ENCODE measurements around the gene MERTK. TPM values are rescaled to one million over a fixed set of nuclear protein-coding genes. Genes with fewer than 3 reads are reported as not detected.

The MERTK gene
- total RNA-seq, 1 donor from 2014 or later: not detected

DNA sequence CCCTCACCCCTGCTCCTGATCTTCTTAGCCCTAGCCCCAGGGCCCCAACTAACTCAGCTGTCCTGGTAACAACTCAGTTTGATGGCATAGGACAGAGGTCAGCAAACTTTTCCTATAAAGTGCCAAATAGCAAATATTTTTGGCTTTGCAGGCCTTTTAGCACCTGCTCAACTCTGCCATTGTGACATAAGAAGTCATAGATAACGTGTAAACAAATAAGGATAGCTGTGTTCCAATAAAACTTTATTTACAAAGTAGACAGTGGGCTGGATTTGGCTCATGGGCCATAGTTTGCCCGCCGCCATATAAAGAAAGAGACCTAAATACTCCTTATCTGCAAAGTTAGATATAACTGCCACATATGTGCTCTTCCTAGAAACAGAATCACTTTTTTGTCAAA lies 129.4 kb downstream of the MERTK start:
- intact Hi-C loops (cut with micrococcal nuclease): no loop called here
- Mint-ChIP-seq H3K9me3 (no peaks in the 10 kb centered on the region), H3K4me3 (no peak overlapping the region), H3K27ac (no peak overlapping the region), H3K4me1 (no peaks in the 10 kb centered on the region), H3K27me3 (peaks cover 5% of the 10 kb centered on the region), H3K36me3 (ENCODE audit: low read depth) (no peaks in the 10 kb centered on the region)
- ChIA-PET POLR2A (no interaction called here), CTCF (no interaction called here)
- ATAC-seq (ENCODE audit: low read depth) (no peak), DNase-seq (no peak)
- TF ChIP-seq, protein P1, sequence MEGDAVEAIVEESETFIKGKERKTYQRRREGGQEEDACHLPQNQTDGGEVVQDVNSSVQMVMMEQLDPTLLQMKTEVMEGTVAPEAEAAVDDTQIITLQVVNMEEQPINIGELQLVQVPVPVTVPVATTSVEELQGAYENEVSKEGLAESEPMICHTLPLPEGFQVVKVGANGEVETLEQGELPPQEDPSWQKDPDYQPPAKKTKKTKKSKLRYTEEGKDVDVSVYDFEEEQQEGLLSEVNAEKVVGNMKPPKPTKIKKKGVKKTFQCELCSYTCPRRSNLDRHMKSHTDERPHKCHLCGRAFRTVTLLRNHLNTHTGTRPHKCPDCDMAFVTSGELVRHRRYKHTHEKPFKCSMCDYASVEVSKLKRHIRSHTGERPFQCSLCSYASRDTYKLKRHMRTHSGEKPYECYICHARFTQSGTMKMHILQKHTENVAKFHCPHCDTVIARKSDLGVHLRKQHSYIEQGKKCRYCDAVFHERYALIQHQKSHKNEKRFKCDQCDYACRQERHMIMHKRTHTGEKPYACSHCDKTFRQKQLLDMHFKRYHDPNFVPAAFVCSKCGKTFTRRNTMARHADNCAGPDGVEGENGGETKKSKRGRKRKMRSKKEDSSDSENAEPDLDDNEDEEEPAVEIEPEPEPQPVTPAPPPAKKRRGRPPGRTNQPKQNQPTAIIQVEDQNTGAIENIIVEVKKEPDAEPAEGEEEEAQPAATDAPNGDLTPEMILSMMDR (IDR thresholded peaks at IDR 0.05): no peak

GRCh38 chr2:112029164-112029563 lies 130.8 kb downstream of the MERTK start:
- ChIA-PET POLR2A (no interaction called here), CTCF (no interaction called here)
- Mint-ChIP-seq H3K36me3 (ENCODE audit: low read depth) (no peaks in the 10 kb centered on the region), H3K9me3 (no peaks in the 10 kb centered on the region), H3K4me1 (no peaks in the 10 kb centered on the region), H3K27me3 (peaks cover 5% of the 10 kb centered on the region), H3K27ac (no peak overlapping the region), H3K4me3 (no peak overlapping the region)
- TF ChIP-seq, protein P1 (IDR thresholded peaks at IDR 0.05): no peak
- intact Hi-C loops (cut with micrococcal nuclease): no loop called here
- ATAC-seq (ENCODE audit: low read depth): no peak
- DNase-seq: no peak

- ChIA-PET POLR2A (no interaction called here), CTCF (no interaction called here)
- ATAC-seq (ENCODE audit: low read depth) (no peak), DNase-seq (no peak)
- Mint-ChIP-seq H3K36me3 (ENCODE audit: low read depth) (no peaks in the 10 kb centered on the region), H3K4me3 (no peak overlapping the region), H3K27ac (no peak overlapping the region), H3K4me1 (no peaks in the 10 kb centered on the region), H3K9me3 (peaks cover 2% of the 10 kb centered on the region), H3K27me3 (peaks cover 5% of the 10 kb centered on the region)
- TF ChIP-seq, protein P1 (IDR thresholded peaks at IDR 0.05): no peak
- intact Hi-C loops (cut with micrococcal nuclease): no loop called here
Observed at GRCh38 chr2:112031473-112032223, 133.2 kb downstream of the MERTK start.

- TF ChIP-seq, protein P1 (IDR thresholded peaks at IDR 0.05): no peak
- Mint-ChIP-seq H3K4me1 (no peaks in the 10 kb centered on the region), H3K4me3 (no peak overlapping the region), H3K27ac (no peak overlapping the region), H3K9me3 (peaks cover 2% of the 10 kb centered on the region), H3K27me3 (peaks cover 5% of the 10 kb centered on the region), H3K36me3 (ENCODE audit: low read depth) (no peaks in the 10 kb centered on the region)
- no peak for ATAC-seq (ENCODE audit: low read depth)
- ChIA-PET POLR2A (no interaction called here), CTCF (no interaction called here)
- no peak for DNase-seq
- intact Hi-C loops (cut with micrococcal nuclease): no loop called here
Observed at GRCh38 chr2:112032224-112032586, 133.8 kb downstream of the MERTK start.

DNA sequence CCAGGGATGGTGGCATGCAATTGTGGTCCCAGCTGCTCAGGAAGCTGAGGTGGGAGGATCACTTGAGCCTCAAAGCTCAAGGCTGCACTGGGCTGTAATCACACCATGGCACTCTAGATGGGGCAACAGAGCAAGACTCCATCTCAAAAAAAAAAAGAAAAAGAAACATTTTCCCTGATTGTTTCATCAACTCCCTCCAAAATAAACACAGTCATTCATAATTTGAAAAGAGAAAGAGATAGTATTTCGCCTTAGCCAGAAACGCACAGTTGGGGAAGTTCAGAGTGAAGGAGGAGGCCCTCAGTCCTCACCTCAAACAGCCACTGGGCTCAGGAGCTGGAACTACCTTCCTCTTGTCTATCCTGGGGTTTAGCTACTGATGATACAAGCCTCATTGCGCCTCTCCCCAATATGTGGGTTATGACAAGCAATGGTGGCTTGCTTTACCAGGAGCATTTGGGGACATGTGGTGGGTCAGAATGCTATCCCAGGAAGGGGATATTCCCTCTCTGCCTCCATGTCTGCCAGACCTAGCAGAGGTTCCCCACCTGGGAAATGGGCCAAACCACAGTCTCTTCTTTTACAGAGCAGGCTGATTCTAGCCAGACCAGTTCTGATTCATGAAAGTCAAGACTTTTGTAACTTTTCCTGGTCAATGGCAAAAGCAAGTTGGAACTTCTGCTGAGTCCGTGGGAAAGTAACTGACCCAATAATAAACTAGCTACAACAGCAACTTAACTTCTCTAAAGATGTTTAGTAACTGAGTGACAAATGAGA lies 134.5 kb downstream of the MERTK start:
- H3K9me3 Mint-ChIP-seq: peaks cover 8% of the 10 kb centered on the region
- TF ChIP-seq, protein P1 (IDR thresholded peaks at IDR 0.05): no peak
- no peak for ATAC-seq (ENCODE audit: low read depth)
- DNase-seq: no peak
- H3K27me3 Mint-ChIP-seq: peaks cover 5% of the 10 kb centered on the region
- no peaks in the 10 kb centered on the region for H3K36me3 Mint-ChIP-seq (ENCODE audit: low read depth)
- POLR2A ChIA-PET: no interaction called here
- no peaks in the 10 kb centered on the region for H3K4me1 Mint-ChIP-seq
- H3K27ac Mint-ChIP-seq: no peak overlapping the region
- CTCF ChIA-PET: no interaction called here
- intact Hi-C loops (cut with micrococcal nuclease): no loop called here
- H3K4me3 Mint-ChIP-seq: no peak overlapping the region
